Testis (tissue), 2 donors: ENCODE results near the gene MEN1.

Experiments used
- POLR2A ChIP-seq: fragments of 450-650 bp; IDR thresholded peaks from one replicate; pipeline ENCODE4 v1.6.1; 2017; ENCODE audit warnings: antibody characterized with exemption, mild to moderate bottlenecking, moderate library complexity
- TF ChIP-seq, protein P1 (sequence below), 3 experiments: fragments of 450-650 bp in 2 of 3; fragments of 200-600 bp in 1 of 3; sonication (generic) in 1 of 3; IDR thresholded peaks; one replicate each; pipeline ENCODE4 v1.5.1; 2016 to 2019; ENCODE audit warnings: antibody characterized with exemption in 3 of 3, mild to moderate bottlenecking in 2 of 3, moderate library complexity in 1 of 3

DNA sequence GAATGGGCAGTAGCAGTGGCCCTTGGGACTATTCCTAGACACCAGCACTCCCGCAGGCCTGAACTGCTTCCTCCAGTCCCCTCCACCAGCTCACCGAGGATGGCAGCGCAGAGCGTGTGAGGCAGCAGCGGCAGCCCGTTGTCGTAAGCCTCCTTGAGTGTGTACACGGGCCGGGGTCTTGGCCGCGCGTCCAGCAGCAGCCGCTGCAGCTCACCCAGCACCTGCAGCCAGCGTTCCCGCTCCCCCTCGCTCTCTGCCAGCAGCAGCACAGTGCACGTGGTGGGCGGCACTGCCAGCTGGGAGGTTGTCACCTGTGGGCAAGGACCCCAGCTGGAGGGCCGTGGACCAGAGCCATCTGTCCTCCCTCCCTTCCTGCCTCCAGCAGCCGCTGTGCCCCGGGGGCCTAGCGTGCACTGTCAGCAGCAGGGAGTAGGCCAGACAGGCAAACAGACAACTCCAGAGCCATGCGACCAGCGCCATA is 21.1 kb upstream of the MEN1 start:
- TF ChIP-seq, protein P1, sequence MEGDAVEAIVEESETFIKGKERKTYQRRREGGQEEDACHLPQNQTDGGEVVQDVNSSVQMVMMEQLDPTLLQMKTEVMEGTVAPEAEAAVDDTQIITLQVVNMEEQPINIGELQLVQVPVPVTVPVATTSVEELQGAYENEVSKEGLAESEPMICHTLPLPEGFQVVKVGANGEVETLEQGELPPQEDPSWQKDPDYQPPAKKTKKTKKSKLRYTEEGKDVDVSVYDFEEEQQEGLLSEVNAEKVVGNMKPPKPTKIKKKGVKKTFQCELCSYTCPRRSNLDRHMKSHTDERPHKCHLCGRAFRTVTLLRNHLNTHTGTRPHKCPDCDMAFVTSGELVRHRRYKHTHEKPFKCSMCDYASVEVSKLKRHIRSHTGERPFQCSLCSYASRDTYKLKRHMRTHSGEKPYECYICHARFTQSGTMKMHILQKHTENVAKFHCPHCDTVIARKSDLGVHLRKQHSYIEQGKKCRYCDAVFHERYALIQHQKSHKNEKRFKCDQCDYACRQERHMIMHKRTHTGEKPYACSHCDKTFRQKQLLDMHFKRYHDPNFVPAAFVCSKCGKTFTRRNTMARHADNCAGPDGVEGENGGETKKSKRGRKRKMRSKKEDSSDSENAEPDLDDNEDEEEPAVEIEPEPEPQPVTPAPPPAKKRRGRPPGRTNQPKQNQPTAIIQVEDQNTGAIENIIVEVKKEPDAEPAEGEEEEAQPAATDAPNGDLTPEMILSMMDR (IDR thresholded peaks at IDR 0.05): no peak
- TF ChIP-seq POLR2A: no peak
